Activated T-cell treated with anti-CD3 and anti-CD28 coated beads, Interleukin-2, amount 50 U/mL, for 1 hour (primary cell): ENCODE results near the gene IL1R1.

Source experiments
- DNase-seq: peaks from one replicate; pipeline ENCODE4 v3.0.0-alpha.2; 2020

The IL1R1 gene

GRCh38 chr2:102141011-102141943 is 1.3 kb upstream of the IL1R1 start:
- DNase-seq = no peak

DNA sequence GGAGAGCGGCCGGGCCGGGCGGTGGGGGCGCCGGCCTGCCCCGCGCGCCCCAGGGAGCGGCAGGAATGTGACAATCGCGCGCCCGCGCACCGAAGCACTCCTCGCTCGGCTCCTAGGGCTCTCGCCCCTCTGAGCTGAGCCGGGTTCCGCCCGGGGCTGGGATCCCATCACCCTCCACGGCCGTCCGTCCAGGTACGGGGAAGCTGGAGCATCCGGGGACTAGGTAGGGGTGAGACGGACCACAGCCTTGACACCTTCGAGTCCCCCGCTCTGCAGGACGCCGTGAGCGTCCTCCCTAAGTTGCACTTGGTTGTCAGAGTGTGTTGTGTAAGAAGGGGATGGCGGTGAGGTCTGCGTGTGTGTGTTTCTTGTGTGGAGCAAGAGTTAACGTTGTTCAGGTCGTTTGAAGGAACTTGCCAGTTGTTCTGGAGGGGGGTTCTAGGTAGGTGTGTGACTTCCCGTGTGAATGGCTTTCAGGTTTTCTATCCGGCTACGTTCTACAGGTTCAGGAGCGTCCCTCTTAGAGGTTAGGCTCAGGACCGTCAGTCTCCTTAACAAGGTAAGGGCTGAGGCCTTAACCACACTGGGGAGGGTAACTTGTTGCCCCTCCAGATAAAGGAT is 393 bp downstream of the IL1R1 start:
- no peak for DNase-seq

DNA sequence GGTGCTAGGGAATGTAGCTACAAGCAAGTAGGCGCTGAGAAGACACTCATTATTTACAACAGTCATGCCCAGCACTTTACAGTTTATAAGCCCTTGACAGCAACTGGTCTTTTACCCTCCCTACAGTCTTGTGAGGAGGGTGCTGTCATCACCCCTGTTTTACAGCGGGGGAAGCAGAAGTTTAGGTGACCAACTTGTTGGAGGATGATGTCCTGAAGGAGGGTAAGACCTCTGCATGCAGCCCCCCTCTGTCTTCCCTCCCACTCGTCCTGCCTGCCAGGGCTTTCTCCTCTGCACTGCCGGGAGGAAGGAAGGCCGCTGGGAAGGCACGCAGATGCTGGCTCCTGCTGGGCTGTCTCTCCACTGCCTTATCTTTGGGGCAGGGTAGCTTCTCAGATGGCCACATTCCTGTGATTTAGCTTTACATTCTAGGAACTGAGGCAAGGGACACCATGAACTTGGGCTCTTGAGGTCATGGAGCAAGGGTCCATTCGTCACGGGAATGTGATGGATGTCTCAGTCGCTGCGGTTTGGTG is 972 bp downstream of the IL1R1 start:
- no peak for DNase-seq

DNA sequence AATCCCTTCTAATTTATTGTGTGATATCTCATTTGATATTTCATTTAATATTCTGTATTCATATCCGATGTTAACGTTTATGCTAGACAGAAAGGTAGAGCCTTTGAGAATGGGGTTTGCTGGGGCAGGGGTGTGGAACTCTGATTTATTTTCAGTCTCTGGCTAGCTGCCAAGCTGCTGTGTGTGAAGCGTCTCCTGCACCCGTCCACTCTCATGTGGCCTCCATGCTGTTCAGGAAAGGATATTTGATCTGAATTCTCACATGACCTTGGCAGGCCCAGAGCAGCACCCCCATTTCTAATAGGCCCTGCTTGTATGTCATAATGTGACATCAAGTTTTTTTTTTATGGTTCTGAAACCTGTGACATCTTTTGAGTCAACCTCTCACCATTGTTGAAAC is 1.6 kb downstream of the IL1R1 start:
- DNase-seq = no peak

- DNase-seq = no peak
These were observed 2.6 kb downstream of the IL1R1 start for GRCh38 chr2:102145107-102145506.

DNA sequence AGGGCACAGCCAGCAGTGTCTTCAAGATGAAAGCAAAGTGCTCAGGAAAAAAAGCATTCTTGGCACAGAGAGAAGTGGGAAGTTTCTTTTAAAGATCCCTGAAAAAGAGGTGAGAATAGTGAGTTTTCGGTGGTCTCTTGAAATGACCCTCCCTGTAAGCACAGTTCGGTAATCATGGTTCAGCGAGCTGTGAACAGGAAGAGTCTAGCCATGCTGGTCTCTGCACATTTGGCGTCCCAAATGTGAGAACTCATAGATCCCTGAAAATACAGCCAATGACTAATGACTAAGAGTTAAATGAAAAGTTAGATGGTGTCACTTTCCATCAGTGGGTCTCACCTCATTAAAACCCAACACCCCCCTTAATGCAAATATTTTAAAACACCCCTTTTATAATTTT is 3.4 kb downstream of the IL1R1 start:
- DNase-seq = no peak

GRCh38 chr2:102147935-102148334 is 5.4 kb downstream of the IL1R1 start:
- no peak for DNase-seq

GRCh38 chr2:102149243-102149642 is 6.7 kb downstream of the IL1R1 start:
- no peak for DNase-seq

GRCh38 chr2:102149644-102150455 is 7.3 kb downstream of the IL1R1 start:
- DNase-seq = no peak

DNA sequence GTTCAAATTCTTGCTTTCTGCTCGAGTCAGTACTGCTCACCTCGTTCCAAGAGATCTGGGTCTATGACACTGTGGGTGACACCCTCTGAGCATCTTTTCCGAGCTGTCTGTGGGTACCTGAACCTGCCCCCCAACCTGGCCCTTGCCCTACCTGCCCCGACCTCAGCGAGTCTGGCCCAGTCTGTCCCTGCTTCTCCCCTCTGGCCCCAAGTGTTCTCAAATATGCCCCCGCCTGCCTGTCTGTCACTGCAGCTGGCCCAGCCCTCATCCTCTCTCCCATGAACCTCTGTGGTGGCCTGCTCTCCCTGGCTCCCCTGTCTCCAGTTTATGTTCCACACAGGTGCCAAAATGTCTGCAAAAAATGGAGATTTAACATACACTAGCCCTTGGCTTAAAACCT is 11.8 kb downstream of the IL1R1 start:
- DNase-seq = no peak

GRCh38 chr2:102154946-102155702 is 12.6 kb downstream of the IL1R1 start:
- DNase-seq = no peak

DNA sequence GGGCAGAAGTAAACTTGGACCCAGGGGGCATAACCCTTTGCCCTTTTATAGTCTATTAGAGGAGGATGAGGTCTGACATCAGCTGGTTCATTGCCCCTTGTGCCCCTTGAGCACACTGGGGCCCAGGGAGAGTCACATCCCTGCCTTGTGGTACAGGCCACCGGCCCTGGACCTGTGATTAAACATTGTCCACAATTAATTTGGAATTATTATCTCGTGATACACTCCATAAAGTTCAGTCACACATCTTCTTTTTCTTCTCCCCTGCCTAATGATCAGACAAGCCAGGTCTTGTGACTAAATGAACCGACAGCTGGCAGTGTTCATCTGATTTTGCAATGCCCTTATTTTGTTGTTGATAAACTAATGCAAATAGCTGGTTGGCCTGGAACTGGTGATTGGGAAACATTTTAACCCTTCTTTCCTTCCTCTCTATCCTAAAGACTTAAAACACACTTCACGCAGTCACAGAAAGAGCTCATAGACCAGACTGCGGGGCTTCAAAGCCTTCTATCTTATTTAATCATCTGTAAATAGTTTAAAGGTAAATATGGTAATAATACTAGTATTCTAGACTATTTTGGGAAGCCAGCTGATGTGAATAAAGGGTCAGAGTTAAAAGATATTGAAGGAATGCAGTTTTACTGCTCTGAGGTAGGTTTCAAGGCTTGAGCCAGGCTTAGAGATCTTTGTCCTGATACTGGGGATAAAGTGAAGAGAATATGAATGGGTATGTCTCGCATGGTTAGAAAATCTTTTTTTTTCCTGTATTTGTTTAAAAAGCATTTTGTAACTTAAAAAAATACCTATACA is 13.4 kb downstream of the IL1R1 start:
- no peak for DNase-seq

GRCh38 chr2:102158011-102158755 is 15.6 kb downstream of the IL1R1 start:
- no peak for DNase-seq

DNA sequence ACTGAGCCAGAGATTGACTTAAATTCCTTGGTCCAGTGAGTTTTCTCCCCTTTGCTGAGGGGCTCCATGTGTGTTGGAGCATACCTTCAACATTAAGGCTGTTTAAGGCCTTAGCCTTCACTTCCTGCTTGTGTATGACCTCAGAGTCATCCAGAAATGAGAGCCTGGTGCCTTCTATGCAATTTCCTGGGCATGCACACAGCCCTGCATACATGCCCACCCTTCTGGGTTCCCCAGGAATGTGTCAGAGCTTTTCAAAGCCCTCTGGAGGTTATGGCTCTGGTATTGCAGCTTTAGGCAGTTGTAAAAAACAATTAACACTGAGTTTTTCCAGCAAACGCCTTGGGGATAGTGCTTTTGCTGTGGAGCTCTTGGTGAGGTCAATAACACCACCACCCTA is 16.7 kb downstream of the IL1R1 start:
- no peak for DNase-seq

DNA sequence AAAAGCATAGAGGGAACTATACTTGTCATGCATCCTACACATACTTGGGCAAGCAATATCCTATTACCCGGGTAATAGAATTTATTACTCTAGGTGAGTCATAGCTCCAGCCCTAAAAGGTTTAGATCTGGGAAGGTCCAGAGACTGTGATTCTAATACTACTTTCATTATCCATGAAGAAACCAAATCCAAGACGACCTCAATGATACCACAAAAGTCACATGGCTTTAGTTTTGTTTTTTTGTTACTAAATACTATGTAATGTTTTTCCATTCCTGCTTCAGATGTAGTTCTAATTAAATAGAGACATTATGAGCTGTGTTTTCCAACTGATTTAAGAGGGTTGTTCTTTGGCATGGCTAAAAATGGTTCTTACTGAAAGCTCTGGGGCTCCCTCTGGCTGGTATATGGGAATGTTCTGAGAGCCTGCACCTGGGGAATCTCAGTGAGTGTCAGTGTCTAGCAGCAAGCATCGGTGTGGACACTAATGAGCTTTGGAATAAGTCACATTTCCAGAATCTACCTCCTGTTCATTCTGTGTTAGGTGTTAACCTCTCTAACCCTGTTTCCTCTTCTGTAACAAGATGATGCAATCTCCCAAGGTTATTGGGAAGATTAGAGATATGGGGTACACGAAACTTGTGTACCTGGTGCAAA is 23.8 kb downstream of the IL1R1 start:
- DNase-seq = no peak

- DNase-seq = no peak
These were observed 25.7 kb downstream of the IL1R1 start for GRCh38 chr2:102168026-102168771.

GRCh38 chr2:102171946-102172345 is 29.4 kb downstream of the IL1R1 start:
- DNase-seq = no peak

GRCh38 chr2:102172745-102173144 is 30.2 kb downstream of the IL1R1 start:
- no peak for DNase-seq

DNA sequence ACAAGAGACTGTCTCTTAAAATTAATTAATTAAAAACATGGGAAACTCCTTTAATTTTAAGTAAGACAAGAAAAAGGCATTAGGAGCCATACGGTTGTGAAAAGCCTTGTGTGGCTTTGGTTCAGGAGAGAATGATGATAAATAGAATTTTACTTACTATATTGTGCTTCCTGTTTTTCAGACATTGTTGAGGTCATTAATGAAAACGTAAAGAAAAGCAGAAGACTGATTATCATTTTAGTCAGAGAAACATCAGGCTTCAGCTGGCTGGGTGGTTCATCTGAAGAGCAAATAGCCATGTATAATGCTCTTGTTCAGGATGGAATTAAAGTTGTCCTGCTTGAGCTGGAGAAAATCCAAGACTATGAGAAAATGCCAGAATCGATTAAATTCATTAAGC is 33.6 kb downstream of the IL1R1 start:
- no peak for DNase-seq
